Coronary artery (tissue), 2 donors: ENCODE data around the gene ATP6V0D1.
A peak's percentile ranks its signal among the peaks of the same experiment; 100 is the strongest.

Source experiments
- DNase-seq: peaks from one replicate; pipeline ENCODE4 v3.0.0-alpha.2; 2017; ENCODE audit warnings: low spot score
- H3K27ac ChIP-seq, 2 donors: fragments of 200-600 bp; sonication (generic); one replicate each; pipeline ENCODE4 v1.5.1; 2016 to 2019
- H3K4me3 ChIP-seq: fragments of 200-600 bp; sonication (generic); 2 replicates; pipeline ENCODE4 v1.5.1; 2016; ENCODE audit warnings: mild to moderate bottlenecking, moderate library complexity
- TF ChIP-seq, protein P1 (sequence below): fragments of 200-600 bp; sonication (generic); IDR thresholded peaks from one replicate; pipeline ENCODE4 v1.5.1; 2019; ENCODE audit warnings: antibody characterized with exemption

The ATP6V0D1 gene

DNA sequence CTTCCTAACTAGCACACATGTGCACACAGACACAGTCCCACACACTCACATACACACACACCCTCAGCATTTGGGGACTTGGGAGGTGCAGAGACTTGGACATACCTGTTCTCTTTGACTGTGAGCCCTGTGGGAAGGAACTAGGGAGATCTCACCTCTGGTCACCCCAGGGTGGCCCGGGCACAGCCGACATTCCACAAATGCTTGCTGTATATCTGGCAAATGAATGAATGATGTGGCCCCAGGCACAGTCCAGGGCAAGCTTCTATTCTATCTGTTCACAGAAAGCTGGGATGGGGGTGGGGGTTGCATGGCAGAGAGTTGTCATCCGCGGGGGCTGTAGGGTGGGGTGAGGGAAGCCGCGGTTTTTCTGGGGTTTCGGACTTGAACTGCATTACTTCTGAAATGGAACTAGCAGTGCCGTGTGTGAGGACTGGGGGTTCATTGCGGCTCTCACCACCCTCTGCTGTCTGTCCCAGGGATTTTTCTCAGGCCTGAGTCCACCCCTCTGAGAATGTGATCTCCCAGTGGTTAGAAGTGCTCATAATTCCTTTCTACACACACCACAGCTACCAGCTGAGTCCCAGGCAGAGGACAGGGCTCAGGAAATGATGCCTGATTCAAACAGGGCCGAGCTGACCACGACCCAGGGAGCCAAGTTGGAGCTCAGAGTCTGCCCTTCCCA is 44.4 kb upstream of the ATP6V0D1 start:
- TF ChIP-seq, protein P1, sequence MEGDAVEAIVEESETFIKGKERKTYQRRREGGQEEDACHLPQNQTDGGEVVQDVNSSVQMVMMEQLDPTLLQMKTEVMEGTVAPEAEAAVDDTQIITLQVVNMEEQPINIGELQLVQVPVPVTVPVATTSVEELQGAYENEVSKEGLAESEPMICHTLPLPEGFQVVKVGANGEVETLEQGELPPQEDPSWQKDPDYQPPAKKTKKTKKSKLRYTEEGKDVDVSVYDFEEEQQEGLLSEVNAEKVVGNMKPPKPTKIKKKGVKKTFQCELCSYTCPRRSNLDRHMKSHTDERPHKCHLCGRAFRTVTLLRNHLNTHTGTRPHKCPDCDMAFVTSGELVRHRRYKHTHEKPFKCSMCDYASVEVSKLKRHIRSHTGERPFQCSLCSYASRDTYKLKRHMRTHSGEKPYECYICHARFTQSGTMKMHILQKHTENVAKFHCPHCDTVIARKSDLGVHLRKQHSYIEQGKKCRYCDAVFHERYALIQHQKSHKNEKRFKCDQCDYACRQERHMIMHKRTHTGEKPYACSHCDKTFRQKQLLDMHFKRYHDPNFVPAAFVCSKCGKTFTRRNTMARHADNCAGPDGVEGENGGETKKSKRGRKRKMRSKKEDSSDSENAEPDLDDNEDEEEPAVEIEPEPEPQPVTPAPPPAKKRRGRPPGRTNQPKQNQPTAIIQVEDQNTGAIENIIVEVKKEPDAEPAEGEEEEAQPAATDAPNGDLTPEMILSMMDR, result no peak
- Histone ChIP-seq H3K4me3 (no peak overlapping the region), H3K27ac (no peak overlapping the region)
- no peak for DNase-seq

DNA sequence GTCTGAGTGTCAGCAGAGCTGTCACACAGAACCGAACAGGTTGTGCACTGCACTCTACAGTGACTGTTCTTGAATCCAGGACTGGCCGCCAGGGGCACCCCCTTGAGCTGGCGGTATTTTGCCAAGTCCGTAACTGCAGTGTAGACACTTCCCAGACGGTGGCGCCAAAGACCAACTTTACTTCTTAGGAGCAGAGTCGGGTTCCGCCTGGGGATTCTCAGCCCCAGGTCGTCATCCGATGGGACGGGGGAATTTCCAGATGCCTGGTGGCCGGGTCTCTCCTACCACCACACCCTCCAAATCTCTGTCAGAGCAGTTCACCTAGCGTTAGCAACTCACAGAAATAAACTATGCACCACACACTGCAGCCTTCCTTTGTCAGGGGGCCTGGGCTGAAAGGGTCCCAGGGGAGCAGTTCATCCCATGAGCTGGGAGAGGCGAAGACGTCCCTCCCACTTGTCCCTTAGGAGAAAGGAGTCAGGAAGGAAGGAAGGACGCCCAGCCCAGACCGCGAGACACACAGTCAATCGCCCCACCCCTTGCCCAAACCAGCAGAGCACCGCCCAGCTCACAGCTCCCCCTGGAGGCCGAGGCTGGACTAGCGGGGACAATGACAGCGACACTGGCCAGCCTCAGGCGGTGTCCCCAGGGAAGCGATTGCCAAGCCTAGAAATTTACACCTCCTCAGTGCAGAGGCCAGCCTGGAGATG is 40.3 kb upstream of the ATP6V0D1 start:
- TF ChIP-seq, protein P1, result peak; percentile 85
- peak; percentile 97 for DNase-seq
- H3K4me3 ChIP-seq, result peak overlapping the region; percentile 67
- peak overlapping the region; percentile 91 for H3K27ac ChIP-seq

- Histone ChIP-seq H3K4me3 (no peak overlapping the region), H3K27ac (no peak overlapping the region)
- TF ChIP-seq, protein P1, result no peak
- DNase-seq, result no peak
Observed at GRCh38 chr16:67519242-67519641, 38.3 kb upstream of the ATP6V0D1 start.

DNA sequence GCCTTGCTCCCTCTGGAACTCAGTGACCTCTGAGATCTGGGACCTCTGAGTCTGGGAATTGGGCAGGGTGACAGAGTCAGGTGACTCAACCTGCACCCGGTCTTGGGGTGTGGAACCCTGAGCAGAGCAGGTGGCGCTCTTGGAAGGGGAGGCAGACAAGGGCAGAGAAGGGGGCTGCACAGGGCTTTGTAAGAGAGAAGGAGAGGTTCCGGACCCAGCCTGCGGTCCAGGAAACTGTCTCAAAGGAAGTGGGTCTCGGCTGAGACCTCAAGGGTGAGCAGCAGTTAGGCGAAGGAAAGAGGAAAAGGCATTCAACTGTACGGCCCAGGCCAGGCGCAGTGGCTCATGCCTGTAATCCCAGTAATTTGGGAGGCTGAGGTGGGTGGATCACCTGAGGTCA is 37.7 kb upstream of the ATP6V0D1 start:
- H3K4me3 ChIP-seq, result no peak overlapping the region
- H3K27ac ChIP-seq, result no peak overlapping the region
- no peak for DNase-seq
- TF ChIP-seq, protein P1, result no peak

DNA sequence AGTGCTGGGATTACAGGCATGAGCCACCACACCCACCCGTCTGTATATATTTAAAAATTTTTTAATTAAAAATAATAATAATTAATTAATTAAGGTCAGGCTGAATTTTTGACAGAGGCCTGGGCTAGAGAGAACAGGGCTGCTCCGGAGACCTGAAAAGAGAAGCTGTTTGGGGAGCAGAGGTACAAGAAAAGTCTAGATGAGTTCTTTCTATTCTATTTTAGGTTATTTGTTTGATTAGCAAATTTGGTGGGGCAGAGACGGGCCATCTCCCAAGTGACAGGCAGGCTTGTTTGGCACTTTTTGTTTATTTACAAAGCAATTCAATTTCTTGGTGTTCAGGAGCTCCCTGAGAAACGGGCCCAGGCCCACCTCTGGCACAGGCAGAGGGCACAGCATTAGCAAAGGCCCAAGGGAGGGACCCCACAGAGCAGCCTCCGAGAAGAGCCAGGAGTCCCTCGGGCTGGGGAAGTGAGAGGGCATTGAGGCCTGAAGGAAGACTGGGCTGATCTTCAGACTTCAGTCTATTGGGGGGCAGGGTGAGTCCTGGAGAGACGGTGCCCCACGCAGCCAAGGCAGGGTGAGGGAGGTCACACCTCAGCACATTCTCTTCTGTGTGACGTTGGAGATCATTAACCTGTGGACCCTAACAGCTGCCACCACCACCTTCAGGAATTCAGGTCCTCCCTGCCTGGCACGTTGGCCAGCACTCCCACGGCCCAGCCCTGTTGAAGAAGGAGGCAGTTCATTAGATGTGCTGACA is 36.9 kb upstream of the ATP6V0D1 start:
- TF ChIP-seq, protein P1, result no peak
- DNase-seq, result no peak
- Histone ChIP-seq H3K27ac (no peak overlapping the region), H3K4me3 (no peak overlapping the region)

DNA sequence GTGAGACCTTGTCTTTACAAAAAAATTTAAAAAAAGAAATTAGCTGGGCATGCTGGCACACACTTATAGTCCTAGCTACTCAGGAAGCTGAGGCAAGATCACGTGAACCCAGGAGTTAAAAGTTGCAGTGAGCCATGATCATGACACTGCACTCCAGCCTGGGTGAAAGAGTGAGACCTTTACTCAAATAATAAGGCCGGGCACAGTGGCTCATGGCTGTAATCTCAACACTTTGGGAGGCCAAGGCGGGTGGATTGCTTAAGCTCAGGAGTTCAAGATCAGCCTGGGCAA is 36.1 kb upstream of the ATP6V0D1 start:
- H3K4me3 ChIP-seq, result no peak overlapping the region
- no peak for DNase-seq
- TF ChIP-seq, protein P1, result no peak
- no peak overlapping the region for H3K27ac ChIP-seq
